Tibial nerve (tissue), 4 donors: ENCODE data around the gene KRTAP10-8. TPM values are rescaled to one million over a fixed set of nuclear protein-coding genes. Genes with fewer than 3 reads are reported as not detected.
"Not testable (repeated sequence)": the region's sequence is repeated elsewhere in the genome, so short reads cannot be mapped to it uniquely, and the experiment has no call there.

Experiments used
- DNase-seq, 2 donors: peaks; one replicate each; pipeline ENCODE4 v3.0.0-alpha.2; 2019; ENCODE audit warnings: low spot score in 2 of 2
- H3K27ac ChIP-seq, 4 donors: fragments of 200-600 bp; sonication (generic) in 3 of 4; one replicate each; pipeline ENCODE4 v1.5.1; 2017 to 2019; ENCODE audit warnings: mild to moderate bottlenecking in 1 of 4
- H3K27me3 ChIP-seq, 2 donors: fragments of 200-600 bp; sonication (generic) in 1 of 2; one replicate each; pipeline versions ENCODE4 v1.5.1 to v1.6.0; 2017 to 2019
- H3K36me3 ChIP-seq, 3 donors: fragments of 200-600 bp; sonication (generic); one replicate each; pipeline ENCODE4 v1.5.1; 2018 to 2019
- H3K4me1 ChIP-seq, 4 donors: fragments of 200-600 bp; sonication (generic) in 3 of 4; one replicate each; pipeline ENCODE4 v1.5.1; 2017 to 2019
- H3K4me3 ChIP-seq, 4 donors: fragments of 200-600 bp; sonication (generic) in 3 of 4; one replicate each; pipeline ENCODE4 v1.5.1; 2017 to 2019; ENCODE audit warnings: mild to moderate bottlenecking in 1 of 4, moderate library complexity in 1 of 4
- H3K9me3 ChIP-seq, 4 donors: fragments of 200-600 bp; sonication (generic) in 3 of 4; one replicate each; pipeline ENCODE4 v1.5.1; 2017 to 2019
- EP300 ChIP-seq, 2 donors: sonication (generic); formaldehyde crosslinking; IDR thresholded peaks; one replicate each; pipeline ENCODE4 v1.6.1; 2017; ENCODE audit warnings: antibody characterized with exemption in 2 of 2, mild to moderate bottlenecking in 1 of 2
- POLR2A ChIP-seq, 2 donors: fragments of 450-650 bp; IDR thresholded peaks; one replicate each; pipeline ENCODE4 v1.6.1; 2017; ENCODE audit warnings: antibody characterized with exemption in 2 of 2, mild to moderate bottlenecking in 2 of 2, moderate library complexity in 2 of 2
- WGBS, 2 donors: methylation state at CpG; one replicate each; pipeline ENCODE4 v1.1.5; 2018; 5-methylcytosine and 5-hydroxymethylcytosine counted together
- total RNA-seq, 4 donors: library from RNA; depleted of rRNA; stranded (reverse); fragments of >200 nt; gene quantifications; one replicate each; pipeline ENCODE4 v1.1.0, GENCODE V29; 2016
- TF ChIP-seq, protein P1 (sequence below), 5 experiments: fragments of 200-600 bp in 3 of 5; fragments of 450-650 bp in 2 of 5; sonication (generic) in 3 of 5; IDR thresholded peaks; one replicate each; pipeline ENCODE4 v1.5.1; 2016 to 2019; ENCODE audit warnings: antibody characterized with exemption in 5 of 5, mild to moderate bottlenecking in 3 of 5, moderate library complexity in 2 of 5

The KRTAP10-8 gene
- total RNA-seq, 4 donors from 2014 or later = not detected

DNA sequence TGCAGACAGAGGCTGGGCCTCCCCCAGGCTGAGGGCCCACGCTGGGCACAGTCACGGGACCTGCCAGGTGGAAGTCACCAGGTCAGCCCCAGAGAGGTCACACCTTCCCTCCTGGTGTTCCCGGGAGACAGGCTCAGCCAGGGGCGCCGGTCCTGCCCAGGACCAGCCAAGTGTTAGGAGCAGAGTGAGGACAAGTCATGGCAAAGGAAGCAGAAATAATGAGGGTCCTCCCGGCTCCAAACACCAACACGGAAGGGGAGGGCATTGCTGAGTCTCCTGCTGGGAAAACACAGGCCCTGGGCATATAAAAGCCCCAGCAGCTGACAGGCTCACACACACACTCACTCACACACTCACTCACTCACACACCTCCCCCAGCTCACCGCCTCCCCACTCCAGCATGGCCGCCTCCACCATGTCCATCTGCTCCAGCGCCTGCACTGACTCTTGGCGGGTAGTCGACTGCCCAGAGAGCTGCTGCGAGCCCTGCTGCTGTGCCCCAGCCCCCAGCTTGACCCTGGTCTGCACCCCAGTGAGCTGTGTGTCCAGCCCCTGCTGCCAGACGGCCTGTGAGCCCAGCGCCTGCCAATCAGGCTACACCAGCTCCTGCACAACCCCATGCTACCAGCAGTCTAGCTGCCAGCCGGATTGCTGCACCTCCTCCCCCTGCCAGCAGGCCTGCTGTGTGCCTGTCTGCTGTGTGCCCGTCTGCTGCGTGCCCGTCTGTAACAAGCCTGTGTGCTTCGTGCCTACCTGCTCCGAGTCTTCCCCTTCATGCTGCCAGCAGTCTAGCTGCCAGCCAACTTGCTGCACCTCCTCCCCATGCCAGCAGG lies 25.4 kb downstream of the KRTAP10-8 start, which contains the start of gene KRTAP10-10:
TSS of gene KRTAP10-10 (plus strand) at position 339 of the 833 bp plus-strand sequence. CDS start at position 401, 62 bp downstream.
- Histone ChIP-seq H3K27me3 (no peaks in the 10 kb centered on the region), H3K4me3 (no peak within 1 kb of the TSS), H3K4me1 (no peaks in the 10 kb centered on the region), H3K36me3 (no peaks in the 10 kb centered on the region), H3K27ac (no peak within 1 kb of the TSS), H3K9me3 (peaks cover 0 to 23% (median 1%) of the 10 kb centered on the region in 4 donors)
- TF ChIP-seq EP300 (IDR thresholded peaks at IDR 0.05) (no peak), POLR2A (IDR thresholded peaks at IDR 0.05) (no peak)
- TF ChIP-seq, protein P1, sequence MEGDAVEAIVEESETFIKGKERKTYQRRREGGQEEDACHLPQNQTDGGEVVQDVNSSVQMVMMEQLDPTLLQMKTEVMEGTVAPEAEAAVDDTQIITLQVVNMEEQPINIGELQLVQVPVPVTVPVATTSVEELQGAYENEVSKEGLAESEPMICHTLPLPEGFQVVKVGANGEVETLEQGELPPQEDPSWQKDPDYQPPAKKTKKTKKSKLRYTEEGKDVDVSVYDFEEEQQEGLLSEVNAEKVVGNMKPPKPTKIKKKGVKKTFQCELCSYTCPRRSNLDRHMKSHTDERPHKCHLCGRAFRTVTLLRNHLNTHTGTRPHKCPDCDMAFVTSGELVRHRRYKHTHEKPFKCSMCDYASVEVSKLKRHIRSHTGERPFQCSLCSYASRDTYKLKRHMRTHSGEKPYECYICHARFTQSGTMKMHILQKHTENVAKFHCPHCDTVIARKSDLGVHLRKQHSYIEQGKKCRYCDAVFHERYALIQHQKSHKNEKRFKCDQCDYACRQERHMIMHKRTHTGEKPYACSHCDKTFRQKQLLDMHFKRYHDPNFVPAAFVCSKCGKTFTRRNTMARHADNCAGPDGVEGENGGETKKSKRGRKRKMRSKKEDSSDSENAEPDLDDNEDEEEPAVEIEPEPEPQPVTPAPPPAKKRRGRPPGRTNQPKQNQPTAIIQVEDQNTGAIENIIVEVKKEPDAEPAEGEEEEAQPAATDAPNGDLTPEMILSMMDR (IDR thresholded peaks at IDR 0.05) = no peak
- DNase-seq = no peak
- WGBS, 2 donors = 36 to 40% methylated on average over 20 to 21 of the region's 21 CpGs

DNA sequence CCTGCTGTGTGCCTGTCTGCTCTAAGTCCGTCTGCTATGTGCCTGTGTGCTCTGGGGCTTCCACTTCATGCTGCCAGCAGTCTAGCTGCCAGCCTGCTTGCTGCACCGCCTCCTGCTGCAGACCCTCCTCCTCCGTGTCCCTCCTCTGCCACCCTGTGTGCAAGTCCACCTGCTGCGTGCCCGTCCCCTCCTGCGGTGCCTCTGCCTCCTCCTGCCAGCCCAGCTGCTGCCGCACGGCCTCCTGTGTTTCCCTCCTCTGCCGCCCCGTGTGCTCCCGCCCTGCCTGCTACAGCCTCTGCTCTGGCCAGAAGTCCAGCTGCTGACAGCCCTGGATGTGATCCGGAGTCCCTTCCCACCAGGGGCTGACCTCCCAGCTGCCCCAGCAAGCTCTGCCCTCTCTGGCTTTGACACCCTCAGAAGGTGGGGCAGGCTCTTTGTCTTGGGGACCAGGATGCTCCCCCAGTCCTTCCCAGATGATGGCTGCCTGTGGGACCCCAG lies 26.0 kb downstream of the KRTAP10-8 start:
- WGBS, 2 donors = 57 to 59% methylated on average over 9 to 11 of the region's 12 CpGs
- DNase-seq, H3K4me1 ChIP-seq, H3K27me3 ChIP-seq, H3K27ac ChIP-seq, H3K36me3 ChIP-seq, H3K4me3 ChIP-seq: not testable (repeated sequence)
- peaks cover 0 to 18% (median 0%) of the 10 kb centered on the region in 4 donors for H3K9me3 ChIP-seq

DNA sequence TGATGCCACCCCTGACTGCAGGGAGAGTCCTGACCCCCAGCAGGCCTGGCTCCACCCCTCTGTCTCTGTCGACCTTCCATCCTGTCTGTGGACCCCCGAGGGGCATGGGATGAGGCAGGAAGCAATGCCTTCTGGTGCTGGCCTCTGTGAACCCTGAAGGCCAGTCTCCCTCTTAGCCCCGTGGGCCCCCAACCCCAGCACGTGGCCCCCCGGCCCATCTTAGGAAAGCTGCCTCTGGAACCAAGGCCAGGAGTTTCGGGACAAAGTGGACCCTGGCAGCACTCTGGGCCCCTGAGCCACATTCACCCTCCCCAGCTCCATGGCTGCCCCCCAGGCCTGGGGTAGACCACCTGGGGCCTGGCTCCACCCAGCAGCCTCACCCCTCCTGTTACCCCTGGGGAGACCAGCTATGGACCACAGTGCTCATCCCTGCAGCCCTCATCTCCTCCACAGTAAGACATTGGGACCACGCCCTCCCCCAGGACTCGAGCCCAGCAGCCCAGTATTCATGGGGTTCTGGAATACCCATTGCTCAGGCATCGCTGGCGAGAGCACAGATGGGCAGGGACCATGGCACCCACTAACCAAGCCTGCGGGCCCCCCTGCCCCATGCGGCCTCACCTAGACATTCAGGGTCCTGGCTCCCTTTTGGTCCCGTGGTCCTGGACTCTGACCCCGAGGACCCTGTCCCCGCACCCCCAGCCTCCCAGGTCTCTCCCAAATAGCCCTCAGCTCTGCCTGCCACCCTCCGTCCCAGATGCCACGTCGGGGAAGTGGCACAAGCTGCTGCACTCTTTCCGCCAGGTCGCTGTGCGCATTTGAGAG lies 26.8 kb downstream of the KRTAP10-8 start:
- 80 to 90% methylated on average over 9 to 19 of the region's 21 CpGs for WGBS, 2 donors
- H3K4me1 ChIP-seq, H3K27me3 ChIP-seq, H3K36me3 ChIP-seq, H3K27ac ChIP-seq, DNase-seq, H3K4me3 ChIP-seq: not testable (repeated sequence)
- peaks cover 0 to 23% (median 0%) of the 10 kb centered on the region in 4 donors for H3K9me3 ChIP-seq

DNA sequence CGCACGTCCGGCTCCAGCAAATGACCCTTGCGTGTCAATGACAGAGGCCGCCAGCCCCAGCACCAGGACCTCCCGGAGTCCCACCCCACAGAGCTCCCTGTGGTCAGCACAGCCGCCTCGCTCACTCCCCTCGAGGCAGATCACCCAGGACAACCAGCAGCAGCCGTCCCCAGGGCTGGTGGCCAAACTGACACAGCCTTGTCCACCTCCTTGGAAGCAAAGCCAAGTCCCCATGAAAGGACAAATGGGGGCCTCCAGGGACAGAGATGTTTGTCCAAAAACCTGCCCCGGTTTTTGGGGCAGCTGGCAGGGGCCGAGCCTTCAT lies 27.4 kb downstream of the KRTAP10-8 start:
- Histone ChIP-seq H3K4me3 (no peak overlapping the region), H3K27ac (no peak overlapping the region), H3K36me3 (no peaks in the 10 kb centered on the region), H3K4me1 (no peaks in the 10 kb centered on the region), H3K27me3 (no peaks in the 10 kb centered on the region), H3K9me3 (peaks cover 0 to 29% (median 0%) of the 10 kb centered on the region in 4 donors)
- no peak for DNase-seq
- 72 to 79% methylated on average over 9 to 12 of the region's 12 CpGs for WGBS, 2 donors
- TF ChIP-seq POLR2A (IDR thresholded peaks at IDR 0.05) = no peak
- TF ChIP-seq, protein P1 (IDR thresholded peaks at IDR 0.05) = no peak
- no peak for TF ChIP-seq EP300 (IDR thresholded peaks at IDR 0.05)

DNA sequence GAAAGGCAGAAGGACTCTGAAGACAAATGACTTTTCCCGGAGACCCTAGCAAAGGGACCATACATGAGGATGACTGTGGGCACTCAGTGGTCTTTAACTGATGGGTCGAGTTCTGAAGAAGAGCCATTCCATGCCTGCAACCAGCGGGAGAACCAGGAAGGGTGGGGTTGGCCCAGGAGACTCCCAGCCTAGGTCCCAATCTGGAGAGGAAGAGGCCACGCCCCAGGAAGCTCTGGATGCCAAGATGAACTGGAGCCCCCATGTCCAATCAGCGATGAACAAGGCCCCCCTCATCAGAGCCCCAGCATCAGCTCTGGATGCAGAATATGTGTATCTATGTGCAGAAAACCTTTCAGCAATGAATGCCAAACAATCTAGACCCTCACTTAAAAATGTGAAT lies 28.9 kb downstream of the KRTAP10-8 start:
- 91 to 96% methylated on average over 5 of the region's 5 CpGs for WGBS, 2 donors
- Histone ChIP-seq H3K4me1 (no peaks in the 10 kb centered on the region), H3K9me3 (peaks cover 0 to 43% (median 4%) of the 10 kb centered on the region in 4 donors), H3K4me3 (no peak overlapping the region), H3K27me3 (no peaks in the 10 kb centered on the region), H3K36me3 (no peaks in the 10 kb centered on the region), H3K27ac (no peak overlapping the region)
- DNase-seq = no peak
- TF ChIP-seq EP300 (IDR thresholded peaks at IDR 0.05) = no peak
- TF ChIP-seq, protein P1 (IDR thresholded peaks at IDR 0.05) = no peak
- no peak for TF ChIP-seq POLR2A (IDR thresholded peaks at IDR 0.05)
